Epithelial cell of proximal tubule (primary cell): ENCODE data around the gene INSYN2A. TPM values are rescaled to one million over a fixed set of nuclear protein-coding genes. Genes with fewer than 3 reads are reported as not detected.

Source experiments
- DNase-seq: peaks from one replicate; pipeline ENCODE4 v3.0.0-alpha.2; 2011; ENCODE audit warnings: low read depth
- H3K4me3 ChIP-seq: 2 replicates; pipeline ENCODE4 v1.5.1; 2011; ENCODE audit warnings: low read depth, mild to moderate bottlenecking, low read length
- CTCF ChIP-seq: conservative IDR thresholded peaks from 2 replicates; pipeline ENCODE4 v1.5.1; 2012; ENCODE audit warnings: low read depth, mild to moderate bottlenecking, low read length
- total RNA-seq: library from RNA; depleted of rRNA; stranded (reverse); fragments of >200 nt; gene quantifications from 2 replicates; pipeline ENCODE4 v1.2.3, GENCODE V29; 2015

The INSYN2A gene
- total RNA-seq, 1 donor from 2014 or later, result 0.29 TPM

- no peak for DNase-seq
- H3K4me3 ChIP-seq, result no peak overlapping the region
- no peak for TF ChIP-seq CTCF
These were observed 31.9 kb upstream of the INSYN2A start for GRCh38 chr10:127228195-127228787.

- TF ChIP-seq CTCF, result no peak
- DNase-seq, result peak; percentile 7
- no peak overlapping the region for H3K4me3 ChIP-seq
These were observed 31.3 kb upstream of the INSYN2A start for GRCh38 chr10:127227663-127228062.

GRCh38 chr10:127227027-127227426 lies 30.6 kb upstream of the INSYN2A start:
- no peak for DNase-seq
- no peak overlapping the region for H3K4me3 ChIP-seq
- no peak for TF ChIP-seq CTCF

- DNase-seq, result no peak
- no peak overlapping the region for H3K4me3 ChIP-seq
- TF ChIP-seq CTCF, result no peak
These were observed 24.9 kb upstream of the INSYN2A start for GRCh38 chr10:127221281-127221680.

- H3K4me3 ChIP-seq, result no peak overlapping the region
- no peak for TF ChIP-seq CTCF
- no peak for DNase-seq
These were observed 22.3 kb upstream of the INSYN2A start for GRCh38 chr10:127218658-127219057.

- TF ChIP-seq CTCF, result no peak
- no peak for DNase-seq
- no peak overlapping the region for H3K4me3 ChIP-seq
These were observed 20.4 kb upstream of the INSYN2A start for GRCh38 chr10:127216786-127217185.

- TF ChIP-seq CTCF, result no peak
- no peak for DNase-seq
- H3K4me3 ChIP-seq, result no peak overlapping the region
These were observed 19.9 kb upstream of the INSYN2A start for GRCh38 chr10:127216274-127216673.
